Endothelial cell of umbilical vein (primary cell): ENCODE results near the gene CCSER2. TPM values are rescaled to one million over a fixed set of nuclear protein-coding genes. Genes with fewer than 3 reads are reported as not detected.

ENCODE experiments used
- BruUV-seq: library from RNA; stranded (reverse); fragments of 400-500 nt; replicated peaks from 2 replicates; lab custom pipeline; 2021; lab: Mats Ljungman, UMichigan
- CTCF ChIA-PET: fragments of 300-600, 350-600 bp; sonication (Branson Sonifier 250); formaldehyde crosslinking; loops from one replicate; lab custom pipeline; 2021; ENCODE audit warnings: antibody characterized with exemption, inconsistent platforms; lab: Charles Lee
- POLR2A ChIA-PET: fragments of 300-600, 350-600 bp; sonication (Branson Sonifier 250); formaldehyde crosslinking; loops from one replicate; lab custom pipeline; 2021; ENCODE audit warnings: antibody characterized with exemption, inconsistent platforms; lab: Charles Lee
- DNase-seq: peaks from one replicate; pipeline ENCODE4 v3.0.0-alpha.2; 2011; ENCODE audit warnings: low read depth, low spot score
- FAIRE-seq: peaks from 2 replicates; lab custom pipeline; 2011; peaks lifted over from hg19 to GRCh38; lab: Jason Lieb, UNC
- H2AFZ ChIP-seq: 2 replicates; pipeline ENCODE4 v1.6.0; 2012; ENCODE audit warnings: low read depth, low read length, control low read depth, inconsistent platforms
- H3K27ac ChIP-seq: 2 replicates; pipeline ENCODE4 v1.5.1; 2011; ENCODE audit warnings: low read depth, mild to moderate bottlenecking, control low read depth, low read length, moderate library complexity; ENCODE audit not compliant: insufficient read depth
- H3K27me3 ChIP-seq, 2 experiments: 2 replicates each; pipeline versions ENCODE4 v1.6.0 to v1.6.1; 2011; ENCODE audit warnings: low read length in 2 of 2, mixed read lengths in 1 of 2; ENCODE audit not compliant: control insufficient read depth in 2 of 2, insufficient read depth in 2 of 2
- H3K36me3 ChIP-seq, 2 experiments: 2 replicates in 1 of 2; 3 replicates in 1 of 2; pipeline ENCODE4 v1.5.1; 2011; ENCODE audit warnings: low read length in 2 of 2, mild to moderate bottlenecking in 1 of 2, moderate library complexity in 1 of 2; ENCODE audit not compliant: control insufficient read depth in 2 of 2, insufficient read depth in 2 of 2; ENCODE audit errors: extremely low read depth in 1 of 2
- H3K4me1 ChIP-seq: 3 replicates; pipeline ENCODE4 v1.5.1; 2011; ENCODE audit warnings: mild to moderate bottlenecking, low read length; ENCODE audit not compliant: control insufficient read depth, insufficient read depth; ENCODE audit errors: extremely low read depth
- H3K4me2 ChIP-seq: 2 replicates; pipeline ENCODE4 v1.6.1; 2011; ENCODE audit warnings: low read length, control low read depth, mixed read lengths; ENCODE audit not compliant: insufficient read depth
- H3K4me3 ChIP-seq, 3 experiments: fragments of 200-600 bp in 1 of 3; sonication (generic), shearing (Covaris generic) in 1 of 3; replicated peaks in 1 of 3; 2 replicates each; pipeline ENCODE4 v1.5.1; 2011 to 2016; ENCODE audit warnings: control low read depth in 3 of 3, low read length in 3 of 3, mild to moderate bottlenecking in 2 of 3, inconsistent platforms in 1 of 3, low read depth in 1 of 3, moderate library complexity in 1 of 3; ENCODE audit not compliant: insufficient read depth in 1 of 3
- H3K79me2 ChIP-seq: 2 replicates; pipeline ENCODE4 v1.6.0; 2012; ENCODE audit warnings: low read length, inconsistent platforms; ENCODE audit not compliant: control insufficient read depth, insufficient read depth
- H3K9ac ChIP-seq: replicated peaks from 2 replicates; pipeline ENCODE3; 2011; ENCODE audit warnings: low read length, control low read depth; ENCODE audit not compliant: insufficient read depth; ENCODE audit errors: extremely low read depth
- H3K9me1 ChIP-seq: replicated peaks from 3 replicates; pipeline ENCODE4 v1.6.0; 2011; ENCODE audit warnings: mild to moderate bottlenecking, low read length; ENCODE audit not compliant: control insufficient read depth, insufficient read depth; ENCODE audit errors: extremely low read depth
- H3K9me3 ChIP-seq: replicated peaks from 2 replicates; pipeline ENCODE4 v1.5.1; 2012; ENCODE audit warnings: low read length, inconsistent platforms; ENCODE audit not compliant: control insufficient read depth, insufficient read depth
- H4K20me1 ChIP-seq: replicated peaks from 2 replicates; pipeline ENCODE3; 2011; ENCODE audit warnings: mild to moderate bottlenecking, low read length; ENCODE audit not compliant: control insufficient read depth, insufficient read depth; ENCODE audit errors: extremely low read depth
- CTCF ChIP-seq, 2 donors: IDR thresholded peaks; 1 replicate in 1 of 2; 2 replicates in 1 of 2; pipeline ENCODE4 v1.5.1; 2011; ENCODE audit warnings: low read length in 2 of 2, mild to moderate bottlenecking in 2 of 2, moderate library complexity in 2 of 2, control low read depth in 1 of 2, inconsistent platforms in 1 of 2, low read depth in 1 of 2; ENCODE audit not compliant: insufficient read depth in 1 of 2; ENCODE audit errors: extremely low read depth in 1 of 2
- EZH2 ChIP-seq: IDR thresholded peaks from 2 replicates; pipeline ENCODE4 v1.6.1; 2012; ENCODE audit warnings: borderline replicate concordance, low read depth, mild to moderate bottlenecking, moderate library complexity, low read length, inconsistent platforms; ENCODE audit not compliant: severe bottlenecking
- FOS ChIP-seq: IDR thresholded peaks from 2 replicates; pipeline ENCODE4 v1.6.1; 2011; ENCODE audit warnings: mild to moderate bottlenecking, low read length, moderate library complexity, borderline replicate concordance; ENCODE audit not compliant: insufficient read depth
- GATA2 ChIP-seq: IDR thresholded peaks from 2 replicates; pipeline ENCODE4 v1.7.0; 2011; ENCODE audit warnings: low read depth, mild to moderate bottlenecking, moderate library complexity, mixed read lengths, low read length; ENCODE audit not compliant: insufficient read length, insufficient read depth
- JUN ChIP-seq: IDR thresholded peaks from 2 replicates; pipeline ENCODE4 v1.6.1; 2011; ENCODE audit warnings: borderline replicate concordance, low read depth; ENCODE audit not compliant: insufficient read length, insufficient read depth
- MAX ChIP-seq: IDR thresholded peaks from 2 replicates; pipeline ENCODE4 v1.6.1; 2011; ENCODE audit not compliant: insufficient read depth, insufficient read length
- MYC ChIP-seq: IDR thresholded peaks from one replicate; pipeline ENCODE4 v1.6.1; 2011; ENCODE audit warnings: mild to moderate bottlenecking, low read depth, low read length
- POLR2A ChIP-seq: IDR thresholded peaks from 2 replicates; pipeline ENCODE4 v1.6.1; 2012; ENCODE audit warnings: low read depth, mild to moderate bottlenecking, control low read depth, low read length
- POLR2AphosphoS5 ChIP-seq: IDR thresholded peaks from 2 replicates; pipeline ENCODE4 v1.6.1; 2012; ENCODE audit warnings: low read depth, mild to moderate bottlenecking, control low read depth, low read length, moderate library complexity; ENCODE audit not compliant: insufficient read depth
- dilution Hi-C: fragments of 300-500 bp; cut with MboI; formaldehyde crosslinking; loops from one replicate; pipeline ENCODE4 v1.15.0; 2019; ENCODE audit warnings: low sequenced_read_pairs; ENCODE audit not compliant: extremely low pct_ligation_motif_present
- intact Hi-C: fragments of 100-400 bp; cut with micrococcal nuclease; formaldehyde crosslinking; loops from one replicate; pipeline ENCODE4 v1.10.0; 2022
- polyA plus RNA-seq, 4 experiments: library from polyadenylated mRNA; depleted of rRNA in 3 of 4; stranded (reverse) in 3 of 4; unstranded in 1 of 4; fragments of >200 nt; gene quantifications; 2 replicates each; pipeline versions ENCODE4 v1.2.1 to v1.2.3, GENCODE V29; 2011 to 2012; ENCODE audit warnings: missing spikeins in 1 of 4
- total RNA-seq: library from RNA; stranded (reverse); gene quantifications from 2 replicates; pipeline ENCODE4 v1.2.3, GENCODE V29; 2021

Gene CCSER2
- total and polyA plus RNA-seq, 2 donors (not counting 3 experiments of a cell fraction or from before 2014, with no cell fraction given), result 14.5 to 49.3 TPM

- H3K4me3 ChIP-seq, result no peak overlapping the region
- no peak for TF ChIP-seq CTCF (IDR thresholded peaks at IDR 0.05; ENCODE audit: extremely low read depth in 1 of 2, insufficient read depth in 1 of 2, low read depth in 1 of 2, low read length in 2 of 2)
- TF ChIP-seq FOS, result no peak
- no peak for TF ChIP-seq MYC
- no peak for TF ChIP-seq POLR2AphosphoS5
- no peak for TF ChIP-seq JUN
- no peak for TF ChIP-seq EZH2
- TF ChIP-seq MAX, result no peak
- TF ChIP-seq POLR2A, result no peak
- no peak for TF ChIP-seq GATA2
- no peaks in the 10 kb centered on the region for H3K36me3 ChIP-seq
- FAIRE-seq (peak; percentile 72), DNase-seq (no peak)
- intact Hi-C loops (no loop called here), dilution Hi-C loops (no loop called here)
- peaks cover 3% of the 10 kb centered on the region for H4K20me1 ChIP-seq
- H2AFZ ChIP-seq, result no peak overlapping the region
- ChIA-PET POLR2A (no interaction called here), CTCF (interaction anchor here (1.1 to 1.6 kb wide), 3 partner anchors 87 to 183 kb away, joined by 3 to 8 read pairs (median 4); no protein-coding TSS in a partner anchor)
- no TSS peak for BruUV-seq
- no peak overlapping the region for H3K4me2 ChIP-seq
- no peak overlapping the region for H3K27ac ChIP-seq
- H3K9me1 ChIP-seq, result no peaks in the 10 kb centered on the region
- H3K9me3 ChIP-seq, result no peaks in the 10 kb centered on the region
- no peak overlapping the region for H3K9ac ChIP-seq
- peaks cover 50% of the 10 kb centered on the region for H3K79me2 ChIP-seq
- H3K27me3 ChIP-seq, result no peaks in the 10 kb centered on the region
- peaks cover 3% of the 10 kb centered on the region for H3K4me1 ChIP-seq
Measured at GRCh38 chr10:84354623-84355022, 26.2 kb downstream of the CCSER2 start.
